Fibroblast of gingiva (primary cell): Measurements from ENCODE around the gene PRKCZ.

ENCODE experiments used
- DNase-seq: peaks from one replicate; pipeline ENCODE4 v3.0.0-alpha.2; 2011; ENCODE audit warnings: low read depth

The PRKCZ gene

DNA sequence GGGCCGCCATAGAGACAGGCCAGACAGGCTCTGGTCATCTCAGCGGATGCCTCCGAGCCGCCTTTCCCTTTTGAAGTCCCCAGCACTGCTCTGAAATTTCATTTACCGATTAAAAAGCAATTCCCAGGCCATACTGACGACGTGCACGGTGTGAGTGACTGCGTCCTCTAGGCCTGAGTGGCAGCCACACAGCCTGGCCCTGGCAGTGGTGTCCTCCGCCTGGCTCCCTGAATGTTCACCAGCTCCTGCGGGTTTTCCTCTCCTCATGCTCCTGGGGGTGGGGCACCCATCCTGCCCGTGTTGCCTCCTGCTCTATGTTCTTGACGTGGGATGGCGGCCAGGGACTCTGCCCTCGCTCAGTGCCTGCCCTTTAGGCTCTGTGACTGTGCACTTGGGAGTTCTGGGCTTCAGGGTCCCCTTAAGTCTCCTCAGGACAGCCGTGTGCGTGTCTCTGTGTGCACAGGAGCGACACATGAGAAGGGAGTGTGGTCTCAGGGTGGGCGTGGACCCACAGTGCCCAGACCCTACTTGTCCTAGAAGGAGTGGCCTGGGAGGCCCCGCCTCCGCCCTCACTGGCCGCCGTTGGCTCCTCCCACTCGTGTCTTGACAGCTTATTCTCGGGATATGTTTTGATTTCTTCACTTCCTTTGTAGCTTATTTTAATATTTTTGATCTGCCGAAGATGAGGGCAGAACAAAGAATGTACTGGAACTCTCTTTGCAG is 181.5 kb downstream of the PRKCZ start:
- DNase-seq = peak; percentile 82

GRCh38 chr1:2232255-2232915 is 182.2 kb downstream of the PRKCZ start:
- no peak for DNase-seq

GRCh38 chr1:2232916-2233438 is 182.8 kb downstream of the PRKCZ start:
- DNase-seq = no peak

DNA sequence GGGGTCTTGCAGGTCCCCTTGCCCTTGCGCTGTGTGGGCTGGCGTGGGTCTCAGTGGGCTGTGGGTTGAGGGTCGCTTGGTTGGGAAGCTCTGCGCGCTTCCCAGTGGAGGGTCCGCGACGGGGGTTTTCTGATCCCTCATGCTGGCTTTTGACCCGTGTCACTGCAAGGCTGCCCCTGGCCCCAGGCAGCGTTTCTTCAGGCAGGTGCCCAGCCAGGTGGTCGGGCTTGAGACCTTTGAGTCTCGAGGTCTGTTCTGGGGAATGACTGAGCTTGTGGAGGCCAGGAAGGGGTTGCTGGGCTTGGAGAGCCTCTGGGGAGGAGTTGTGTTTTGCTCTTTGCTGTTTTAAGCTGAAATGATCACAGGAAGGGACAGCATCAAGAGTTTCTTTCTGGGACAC is 183.3 kb downstream of the PRKCZ start:
- DNase-seq = no peak

GRCh38 chr1:2233997-2234761 is 184.0 kb downstream of the PRKCZ start:
- DNase-seq = peak; percentile 98

GRCh38 chr1:2234762-2235113 is 184.5 kb downstream of the PRKCZ start:
- DNase-seq = no peak
